K562 (cell line): Measurements from ENCODE around the gene PTPN14.

Experiments used
- GATA2 ChIP-seq: sonication (generic); formaldehyde crosslinking; IDR thresholded peaks from 2 replicates; pipeline ENCODE4 v1.4.0; 2020; ENCODE audit warnings: mild to moderate bottlenecking, missing genetic modification reagents
- SAFB2 ChIP-seq: fragments of 200-400 bp; formaldehyde crosslinking; IDR thresholded peaks from 2 replicates; pipeline ENCODE4 v1.6.1; 2018; ENCODE audit warnings: borderline replicate concordance, low read length, low read depth, moderate library complexity; ENCODE audit not compliant: severe bottlenecking
- ZFPM2 ChIP-seq: fragments of 250-450 bp; sonication (Bioruptor Pico); IDR thresholded peaks from 2 replicates; pipeline ENCODE4 v1.5.1; 2022; ENCODE audit warnings: mild to moderate bottlenecking

GRCh38 chr1:214379236-214379970 is 172.0 kb downstream of the PTPN14 start:
- TF ChIP-seq ZFPM2 (CRISPR knock-in tag) (no peak), SAFB2 (no peak), GATA2 (CRISPR knock-in tag) (no peak)
